NCI-H1694 treated with DMSO at 0.1 percent for 48 hours (cell line): ENCODE measurements around the gene SREBF1.
A peak's percentile ranks its signal among the peaks of the same experiment; 100 is the strongest.

Source experiments
- DNase-seq: peaks from one replicate; lab custom pipeline; 2025; lab: John Stamatoyannopoulos, UW

Gene SREBF1

DNA sequence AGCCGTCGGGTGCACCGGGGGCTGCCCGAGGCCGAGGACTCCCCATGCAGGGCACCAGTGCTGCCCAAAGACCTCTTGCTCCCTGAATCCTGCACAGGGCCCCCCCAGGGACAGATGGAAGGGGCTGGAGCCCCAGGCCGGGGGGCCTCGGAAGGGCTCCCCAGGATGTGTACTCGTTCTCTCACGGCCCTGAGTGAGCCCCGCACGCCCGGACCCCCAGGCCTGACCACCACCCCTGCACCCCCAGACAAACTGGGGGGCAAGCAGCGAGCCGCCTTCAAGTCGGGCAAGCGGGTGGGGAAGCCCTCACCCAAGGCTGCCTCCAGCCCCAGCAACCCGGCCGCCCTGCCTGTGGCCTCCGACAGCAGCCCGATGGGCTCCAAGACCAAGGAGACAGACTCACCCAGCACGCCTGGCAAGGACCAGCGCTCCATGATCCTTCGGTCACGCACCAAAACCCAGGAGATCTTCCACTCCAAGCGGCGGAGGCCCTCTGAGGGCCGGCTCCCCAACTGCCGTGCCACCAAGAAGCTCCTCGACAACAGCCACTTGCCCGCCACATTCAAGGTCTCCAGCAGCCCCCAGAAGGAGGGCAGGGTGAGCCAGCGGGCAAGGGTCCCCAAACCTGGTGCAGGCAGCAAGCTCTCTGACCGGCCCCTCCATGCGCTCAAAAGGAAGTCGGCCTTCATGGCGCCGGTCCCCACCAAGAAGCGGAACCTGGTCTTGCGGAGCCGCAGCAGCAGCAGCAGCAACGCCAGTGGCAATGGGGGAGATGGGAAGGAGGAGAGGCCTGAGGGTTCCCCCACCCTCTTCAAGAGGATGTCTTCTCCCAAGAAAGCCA, 40.6 kb downstream of the SREBF1 start:
- DNase-seq, result no peak

DNA sequence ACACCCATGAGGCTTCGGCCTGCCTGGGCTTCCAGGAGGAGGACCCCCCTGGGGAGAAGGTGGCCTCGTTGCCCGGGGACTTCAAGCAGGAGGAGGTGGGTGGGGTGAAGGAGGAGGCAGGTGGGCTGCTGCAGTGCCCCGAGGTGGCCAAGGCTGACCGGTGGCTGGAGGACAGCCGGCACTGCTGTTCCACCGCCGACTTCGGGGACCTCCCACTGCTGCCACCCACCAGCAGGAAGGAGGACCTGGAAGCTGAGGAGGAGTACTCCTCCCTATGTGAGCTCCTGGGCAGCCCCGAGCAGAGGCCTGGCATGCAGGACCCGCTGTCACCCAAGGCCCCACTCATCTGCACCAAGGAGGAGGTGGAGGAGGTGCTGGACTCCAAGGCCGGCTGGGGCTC, 41.5 kb downstream of the SREBF1 start:
- DNase-seq, result no peak

DNA sequence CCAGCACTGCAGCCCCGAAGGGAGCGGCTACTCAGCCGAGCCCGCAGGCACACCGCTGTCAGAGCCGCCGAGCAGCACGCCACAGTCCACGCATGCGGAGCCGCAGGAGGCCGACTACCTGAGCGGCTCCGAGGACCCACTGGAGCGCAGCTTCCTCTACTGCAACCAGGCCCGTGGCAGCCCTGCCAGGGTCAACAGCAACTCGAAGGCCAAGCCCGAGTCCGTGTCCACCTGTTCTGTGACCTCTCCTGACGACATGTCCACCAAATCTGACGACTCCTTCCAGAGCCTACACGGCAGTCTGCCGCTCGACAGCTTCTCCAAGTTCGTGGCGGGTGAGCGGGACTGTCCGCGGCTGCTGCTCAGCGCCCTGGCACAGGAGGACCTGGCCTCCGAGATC, 42.4 kb downstream of the SREBF1 start:
- DNase-seq, result no peak

DNA sequence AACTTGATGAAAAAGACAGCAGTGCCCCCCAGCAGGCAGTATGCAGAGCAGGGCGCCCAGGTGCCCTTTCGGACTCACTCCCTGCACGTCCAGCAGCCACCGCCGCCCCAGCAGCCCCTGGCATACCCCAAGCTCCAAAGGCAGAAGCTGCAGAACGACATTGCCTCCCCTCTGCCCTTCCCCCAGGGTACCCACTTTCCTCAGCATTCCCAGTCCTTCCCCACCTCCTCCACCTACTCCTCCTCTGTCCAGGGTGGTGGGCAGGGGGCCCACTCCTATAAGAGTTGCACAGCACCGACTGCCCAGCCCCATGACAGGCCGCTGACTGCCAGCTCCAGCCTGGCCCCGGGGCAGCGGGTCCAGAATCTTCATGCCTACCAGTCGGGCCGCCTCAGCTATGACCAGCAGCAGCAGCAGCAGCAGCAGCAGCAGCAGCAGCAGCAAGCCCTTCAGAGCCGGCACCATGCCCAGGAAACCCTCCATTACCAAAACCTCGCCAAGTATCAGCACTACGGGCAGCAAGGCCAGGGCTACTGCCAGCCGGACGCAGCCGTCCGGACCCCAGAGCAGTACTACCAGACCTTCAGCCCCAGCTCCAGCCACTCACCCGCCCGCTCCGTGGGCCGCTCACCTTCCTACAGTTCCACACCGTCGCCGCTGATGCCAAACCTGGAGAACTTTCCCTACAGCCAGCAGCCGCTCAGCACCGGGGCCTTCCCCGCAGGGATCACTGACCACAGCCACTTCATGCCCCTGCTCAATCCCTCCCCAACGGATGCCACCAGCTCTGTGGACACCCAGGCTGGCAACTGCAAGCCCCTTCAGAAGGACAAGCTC, 43.2 kb downstream of the SREBF1 start:
- DNase-seq, result no peak

DNA sequence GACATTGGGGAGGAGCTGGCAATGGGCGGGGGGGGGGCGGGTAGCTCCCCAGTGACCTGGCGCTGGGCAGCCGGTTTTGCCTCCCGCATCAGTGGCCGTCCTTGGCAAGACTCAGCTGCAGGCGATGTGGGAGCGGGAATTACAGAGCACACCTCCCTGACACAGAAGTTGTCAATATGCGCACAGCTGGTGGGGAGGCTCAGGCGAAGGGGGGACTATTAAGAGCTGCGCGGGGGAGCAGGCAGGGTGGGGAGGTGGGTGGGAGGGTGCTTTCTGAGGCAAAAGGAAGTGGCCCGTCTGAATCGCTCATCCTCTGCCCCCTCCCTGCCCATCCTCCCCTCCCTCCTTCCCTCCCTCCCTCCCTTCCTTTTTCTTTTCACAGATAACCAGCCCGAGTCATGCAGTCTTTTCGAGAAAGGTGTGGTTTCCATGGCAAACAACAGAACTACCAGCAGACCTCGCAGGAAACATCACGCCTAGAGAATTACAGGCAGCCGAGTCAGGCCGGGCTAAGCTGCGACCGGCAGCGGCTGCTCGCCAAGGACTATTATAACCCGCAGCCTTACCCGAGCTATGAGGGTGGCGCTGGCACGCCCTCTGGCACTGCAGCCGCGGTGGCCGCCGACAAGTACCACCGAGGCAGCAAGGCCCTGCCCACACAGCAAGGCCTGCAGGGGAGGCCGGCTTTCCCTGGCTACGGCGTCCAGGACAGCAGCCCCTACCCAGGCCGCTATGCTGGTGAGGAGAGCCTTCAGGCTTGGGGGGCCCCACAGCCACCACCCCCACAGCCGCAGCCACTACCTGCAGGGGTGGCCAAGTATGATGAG, 44.0 kb downstream of the SREBF1 start:
- peak; percentile 67 for DNase-seq

DNA sequence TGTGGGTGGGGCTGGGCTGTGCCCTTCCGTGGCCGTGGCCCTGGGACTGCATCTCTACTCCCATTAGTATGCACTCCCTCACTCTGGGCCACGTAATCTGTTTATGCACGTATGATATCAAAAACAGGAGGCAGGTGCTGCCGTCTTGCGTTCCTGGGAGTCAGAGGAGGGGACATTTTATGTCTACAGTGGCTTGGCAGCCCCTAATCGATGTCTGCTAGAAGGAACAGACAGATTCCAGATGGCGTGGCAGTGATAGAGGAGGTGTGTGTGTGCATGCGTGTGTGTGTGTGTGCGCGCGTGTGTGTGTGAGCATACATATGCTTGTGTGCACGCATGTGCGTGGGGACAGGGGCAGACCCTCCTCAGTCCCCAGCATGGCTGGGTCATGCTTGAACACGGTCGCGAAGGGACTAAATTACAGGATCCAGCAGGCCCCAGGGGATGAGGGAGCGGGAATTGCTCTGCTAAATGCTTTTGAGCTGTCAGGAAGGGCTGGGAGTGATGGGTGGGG, 44.7 kb downstream of the SREBF1 start:
- DNase-seq, result peak; percentile 65

DNA sequence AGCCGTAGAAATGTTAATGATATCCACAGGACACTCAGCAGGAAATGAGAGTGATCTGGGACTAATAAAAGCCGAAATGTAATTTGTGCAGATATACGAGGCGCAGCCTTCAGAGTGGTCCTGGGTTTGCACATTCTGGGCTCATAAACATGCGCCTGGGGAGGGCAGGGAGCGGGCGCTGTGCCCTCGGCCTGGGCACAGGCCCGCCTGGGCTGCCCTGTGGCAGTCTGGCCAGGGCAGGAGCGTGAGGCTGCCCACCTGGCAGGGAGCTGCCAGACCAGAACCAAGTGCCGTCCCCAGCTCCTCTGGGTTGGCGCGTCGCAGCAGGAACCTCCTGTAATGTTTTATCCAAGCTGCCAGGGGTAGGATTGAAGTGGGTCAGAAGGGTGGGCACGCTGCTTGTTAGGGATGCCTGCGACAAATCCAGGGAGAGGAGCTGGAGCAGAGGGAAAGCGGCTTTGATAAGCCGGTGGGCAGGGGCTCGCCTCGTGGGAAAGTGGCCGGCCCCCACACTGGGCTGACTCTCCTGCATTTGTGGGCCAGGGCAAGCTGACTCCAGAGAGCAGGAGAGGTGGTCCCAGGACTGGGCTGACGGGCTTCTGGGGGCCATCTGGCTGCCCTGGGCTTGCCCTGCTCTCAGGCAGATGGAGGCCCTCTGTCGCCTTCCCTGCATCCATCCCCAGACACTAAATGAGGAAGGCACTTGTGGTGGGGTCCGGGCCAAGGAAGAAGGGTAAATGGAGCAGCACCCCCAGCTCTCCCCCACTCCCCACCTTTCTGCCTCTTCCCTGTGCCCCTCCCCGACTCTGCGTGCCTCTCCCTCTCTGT, 45.9 kb downstream of the SREBF1 start:
- peak; percentile 35 for DNase-seq

DNA sequence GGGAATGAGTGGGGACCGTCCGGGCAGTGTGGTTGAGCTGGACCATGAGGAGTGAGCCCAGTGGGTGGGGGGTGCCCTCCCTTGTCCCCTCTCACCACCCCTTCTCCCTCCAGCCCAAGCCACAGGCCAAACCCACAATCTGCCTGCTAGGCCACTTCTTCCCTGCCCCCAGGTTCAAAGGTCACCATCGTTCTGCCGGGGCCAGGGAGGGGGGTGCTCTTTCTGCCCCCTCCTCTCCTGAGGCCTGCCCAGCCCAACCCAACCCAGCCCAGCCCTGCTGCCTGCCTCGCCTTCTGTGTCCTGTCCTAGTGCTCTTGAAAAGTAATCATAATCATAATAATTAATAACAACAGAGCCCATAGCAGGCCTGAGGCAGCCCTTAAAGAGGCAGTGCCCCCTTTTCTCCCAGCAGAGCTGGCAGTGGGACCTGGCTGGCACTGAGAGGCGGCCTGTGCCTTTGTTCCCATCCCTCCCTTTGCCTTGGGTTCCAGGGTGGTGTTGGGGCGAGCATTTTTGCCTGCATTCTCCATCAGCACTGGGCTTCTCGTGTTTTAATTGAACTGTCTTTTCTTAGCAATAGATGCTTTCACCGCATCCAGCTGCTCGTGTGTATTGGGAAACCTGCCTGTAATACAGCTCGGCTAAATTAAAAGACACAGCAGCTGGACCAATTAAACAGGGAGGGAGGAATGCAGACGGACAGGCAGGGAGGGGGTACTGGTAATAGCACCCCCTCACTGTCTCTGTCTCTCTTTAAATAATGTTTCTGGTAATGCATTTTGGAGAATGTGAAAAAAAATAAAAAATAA, 46.8 kb downstream of the SREBF1 start:
- DNase-seq, result peak; percentile 48

DNA sequence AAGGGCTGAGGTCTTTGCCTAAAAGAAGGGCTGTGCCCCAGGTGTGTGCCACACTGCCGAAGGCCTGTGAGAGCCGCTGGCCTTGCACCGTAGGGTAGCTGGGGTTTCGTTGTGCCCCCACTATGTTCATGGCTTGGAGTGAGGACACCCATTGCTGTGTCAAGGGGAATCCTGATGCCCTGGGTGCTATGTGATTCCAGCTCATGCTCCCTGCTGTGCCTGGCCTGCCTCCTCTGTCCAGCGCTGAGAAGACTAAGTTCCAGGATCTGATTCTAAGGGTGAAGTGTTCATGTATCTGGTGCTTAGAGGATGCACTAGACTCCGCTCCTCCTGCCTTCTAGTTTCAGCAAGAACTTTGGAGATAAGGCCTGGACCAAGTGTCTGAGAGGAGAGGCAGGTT, 47.4 kb downstream of the SREBF1 start:
- no peak for DNase-seq

DNA sequence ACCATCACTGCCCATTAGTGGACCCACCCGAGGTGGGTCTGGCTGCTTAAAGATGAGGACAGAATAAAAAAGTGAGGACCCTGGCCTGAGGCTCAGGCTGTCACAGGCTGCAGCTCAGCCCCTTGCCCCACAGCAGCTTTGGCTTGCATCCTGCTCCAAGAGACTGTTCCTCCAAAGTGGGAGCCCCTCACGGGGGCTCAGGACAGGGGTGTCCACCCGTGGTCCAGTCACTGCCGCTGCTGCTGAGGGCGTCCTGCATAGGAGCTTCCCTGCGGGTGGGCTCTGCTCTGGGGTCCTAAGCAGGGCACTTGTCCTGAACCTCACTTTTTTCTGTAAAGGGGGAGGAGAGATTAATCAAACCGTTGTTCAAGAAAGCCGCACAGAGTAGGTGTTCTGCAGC, 47.8 kb downstream of the SREBF1 start:
- DNase-seq, result no peak

DNA sequence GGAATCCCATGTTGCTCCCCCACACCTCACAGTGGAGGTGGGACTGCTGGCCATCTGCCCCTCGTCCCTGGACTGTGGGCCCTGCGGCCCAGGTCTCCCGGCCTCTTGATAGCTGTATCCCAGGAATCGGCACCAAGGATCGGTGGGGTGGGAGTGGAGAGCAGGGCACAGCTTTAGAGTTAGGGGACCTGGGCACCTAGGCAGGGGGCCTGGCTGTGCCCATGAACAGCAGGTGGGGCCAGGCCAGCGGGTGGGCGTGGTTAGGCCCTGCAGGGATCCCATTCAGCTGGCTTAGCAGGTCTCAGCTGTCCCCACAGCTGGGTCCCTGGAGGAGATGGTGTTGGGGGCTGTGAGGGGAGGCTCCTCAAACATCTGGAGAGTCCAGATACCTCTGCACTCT, 49.2 kb downstream of the SREBF1 start:
- DNase-seq, result no peak

DNA sequence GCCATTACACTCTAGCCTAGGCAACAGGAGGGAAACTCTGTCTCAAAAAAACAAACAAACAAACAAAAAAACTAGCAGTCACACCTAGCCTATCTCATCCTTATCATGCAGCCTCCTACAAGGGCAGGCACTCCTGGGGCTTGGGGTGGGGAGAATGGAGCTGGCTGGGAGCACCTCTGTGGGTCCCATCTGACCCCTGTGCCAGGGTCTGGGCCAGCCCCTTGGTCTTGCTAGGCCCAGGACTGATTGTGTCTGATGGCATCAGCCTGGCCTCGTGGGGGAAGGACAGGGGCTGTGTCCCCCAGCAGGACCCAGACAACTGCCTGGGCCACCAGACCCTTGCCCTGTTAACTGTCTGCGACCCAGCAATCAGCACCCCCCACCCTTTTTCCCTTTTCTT, 49.8 kb downstream of the SREBF1 start:
- no peak for DNase-seq

DNA sequence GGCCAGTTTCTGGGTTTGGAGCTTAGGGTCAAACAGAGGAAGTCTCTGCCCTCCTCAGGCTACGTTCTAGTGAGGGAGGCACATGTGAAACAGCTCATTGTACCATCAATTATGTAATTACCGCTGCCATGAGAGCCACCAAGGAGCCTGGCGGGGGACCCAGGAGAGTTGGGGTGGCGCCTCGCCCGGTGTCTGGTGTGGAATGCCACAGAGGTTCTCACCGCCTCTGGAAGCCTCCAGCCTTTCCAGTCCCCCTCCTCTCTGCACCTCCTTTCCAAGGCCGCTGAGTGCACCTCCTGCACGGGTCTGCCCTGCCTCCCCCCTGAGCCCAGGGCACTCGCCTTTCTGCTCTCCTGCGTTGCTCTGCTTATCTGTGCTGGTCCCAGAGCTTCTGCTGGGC, 51.4 kb downstream of the SREBF1 start:
- no peak for DNase-seq

DNA sequence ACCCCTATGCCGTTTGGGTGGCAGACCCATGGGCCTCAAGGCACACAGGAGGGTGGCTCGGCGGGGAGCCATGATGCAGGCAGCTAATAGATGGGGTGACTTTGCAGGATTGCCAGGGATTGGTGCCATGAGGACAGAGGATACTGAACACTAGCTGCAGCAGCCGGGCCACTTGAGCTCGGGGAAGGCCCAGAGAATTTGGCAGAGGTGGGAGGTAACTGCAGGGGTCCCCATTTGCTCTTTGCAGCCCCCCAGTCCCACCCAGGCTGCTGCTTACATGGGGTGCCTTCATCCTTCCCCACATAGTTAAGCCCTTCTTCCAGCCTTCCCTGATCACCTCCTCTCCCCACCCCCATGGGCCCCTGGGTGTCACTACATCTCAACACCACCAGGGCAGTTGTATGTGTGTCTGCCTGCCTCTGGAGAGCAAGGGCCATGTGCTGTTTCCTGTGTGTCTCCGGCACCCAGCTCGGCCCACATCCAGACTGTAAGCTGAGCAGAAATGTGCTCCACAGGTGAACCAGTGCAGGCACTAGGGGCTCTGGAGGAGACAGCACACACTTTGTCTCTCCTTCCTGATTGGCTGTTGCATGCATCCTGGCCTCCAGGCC, 52.0 kb downstream of the SREBF1 start:
- peak; percentile 22 for DNase-seq

DNA sequence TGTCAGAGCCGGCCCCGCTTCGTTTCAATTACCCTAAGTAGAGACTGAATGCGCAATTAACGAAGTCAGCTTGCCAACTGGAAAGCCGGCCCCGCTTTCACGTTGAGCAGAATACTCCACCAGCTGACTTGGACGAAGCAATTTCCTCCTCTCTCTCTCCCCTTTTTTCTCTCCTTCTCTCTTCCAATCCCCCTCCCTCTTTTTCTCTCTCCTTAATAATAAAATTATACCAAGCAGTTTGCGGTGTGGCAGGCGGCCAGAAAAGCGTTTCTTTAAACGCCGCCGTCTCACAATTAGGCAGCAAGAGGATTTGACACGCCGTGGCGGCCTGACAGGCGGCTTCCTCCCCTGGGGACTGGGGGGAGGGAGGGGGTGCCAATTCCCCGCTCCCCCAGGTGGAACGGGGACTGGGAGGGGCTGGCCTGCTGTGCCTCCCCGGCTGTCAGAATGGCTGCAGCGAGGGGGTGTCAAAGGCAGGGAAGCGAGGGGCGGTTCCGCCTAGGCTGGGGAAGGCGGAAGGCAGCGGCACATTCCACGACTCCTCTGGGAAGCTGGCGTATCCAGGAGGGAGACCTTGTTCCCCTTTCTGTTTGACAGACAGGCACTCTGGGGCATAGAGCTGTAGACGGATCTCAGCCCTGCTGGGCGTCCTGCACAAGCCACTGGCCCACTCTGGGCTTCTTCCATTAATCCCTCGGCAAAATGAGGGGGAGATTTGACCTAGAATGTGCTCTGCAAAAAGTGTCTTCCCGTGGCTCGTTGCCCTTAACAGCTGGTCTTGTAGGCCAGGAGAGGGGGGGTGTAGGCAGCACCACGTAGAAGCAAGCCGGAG, 52.7 kb downstream of the SREBF1 start:
- peak; percentile 74 for DNase-seq

DNA sequence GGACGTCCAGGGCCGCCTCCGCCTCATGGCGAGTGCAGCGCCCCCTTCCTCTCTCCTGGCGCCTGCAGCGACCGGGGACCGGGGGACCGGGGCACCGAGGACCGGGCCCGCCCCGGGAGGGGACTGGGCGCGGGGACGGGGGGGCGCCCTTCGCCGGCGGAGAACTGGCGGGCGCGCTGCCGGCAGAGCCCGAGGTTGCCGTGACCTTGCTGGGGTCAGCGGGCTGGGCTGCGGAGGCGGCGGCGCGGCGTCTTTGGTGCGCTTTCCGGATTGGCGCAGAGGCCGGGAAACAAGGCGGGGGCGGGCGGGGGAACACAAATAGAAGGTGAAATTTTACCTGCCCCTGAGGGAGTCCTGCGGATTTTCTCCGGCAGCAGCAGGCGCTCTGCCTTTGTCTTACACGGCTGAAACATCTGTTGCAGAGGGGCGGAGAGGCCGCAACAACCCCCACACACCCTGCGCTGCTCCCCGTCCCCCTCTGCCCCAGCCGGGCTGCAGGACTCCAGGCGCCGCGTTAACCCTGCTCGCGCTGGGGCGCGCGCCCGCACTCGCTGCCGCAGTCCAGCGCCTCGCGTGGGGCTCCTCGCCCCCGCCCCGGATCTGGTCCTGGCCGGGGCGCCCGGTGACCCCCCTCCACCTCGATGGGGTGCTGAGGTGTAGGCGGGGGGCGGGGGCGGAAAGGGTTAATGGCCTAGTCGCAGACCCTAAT, 53.5 kb downstream of the SREBF1 start:
- peak; percentile 57 for DNase-seq

DNA sequence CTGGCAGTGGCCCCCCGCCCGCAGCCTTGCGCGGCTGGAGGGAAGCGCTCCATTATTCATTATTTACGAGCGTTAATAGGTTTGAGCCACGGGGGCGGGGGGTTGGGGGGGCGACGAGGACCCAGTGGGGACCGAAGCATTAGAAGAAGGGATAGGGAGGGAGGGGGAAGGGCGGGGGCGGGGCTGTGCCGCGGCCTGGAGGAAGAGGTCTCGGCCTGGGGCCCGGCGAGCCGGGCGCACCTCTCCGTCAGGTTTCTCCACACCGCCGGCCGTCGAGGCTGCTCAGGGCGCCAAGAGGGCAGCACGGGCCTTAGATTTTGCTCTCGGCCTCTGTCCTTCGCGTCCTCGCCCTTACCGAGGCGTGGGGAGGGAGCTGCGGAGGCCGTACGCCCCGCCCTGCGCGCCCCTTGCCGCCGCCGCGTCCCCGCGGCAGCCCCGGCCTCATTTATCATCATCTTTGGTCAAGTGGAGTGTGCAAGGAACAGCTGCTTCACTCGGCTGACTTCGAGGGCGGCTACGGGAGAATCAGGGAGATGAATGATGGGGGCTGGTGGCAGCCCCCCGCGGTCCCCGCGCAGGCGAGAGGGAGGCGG, 54.2 kb downstream of the SREBF1 start:
- DNase-seq, result peak; percentile 53
